ENCODE measurements around the gene LRIG1. TPM values are rescaled to one million over a fixed set of nuclear protein-coding genes. Genes with fewer than 3 reads are reported as not detected.
A peak's percentile ranks its signal among the peaks of the same experiment; 100 is the strongest.

LRIG1 gene
- total RNA-seq, 1 donor from 2014 or later, result 33.7 TPM

DNA sequence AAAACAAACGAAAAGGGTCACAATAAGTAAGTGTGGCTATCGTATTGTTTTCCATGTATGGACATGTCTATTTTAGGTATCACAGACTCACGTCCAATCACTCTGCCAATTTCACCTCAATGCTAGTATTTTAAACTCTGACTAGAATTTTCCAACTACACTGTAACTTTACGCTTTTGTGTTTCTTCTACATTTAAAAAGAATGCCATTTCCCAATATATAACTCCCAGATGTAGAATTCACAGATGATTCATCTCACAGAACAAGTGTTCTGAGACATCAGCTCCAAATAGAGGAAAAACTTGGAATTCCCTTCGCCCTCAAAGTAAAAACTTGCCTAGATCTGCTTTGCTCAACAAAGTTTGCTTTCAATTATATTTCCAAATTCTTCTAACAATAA lies 14.2 kb downstream of the LRIG1 start:
- peak; percentile 54 for DNase-seq

DNA sequence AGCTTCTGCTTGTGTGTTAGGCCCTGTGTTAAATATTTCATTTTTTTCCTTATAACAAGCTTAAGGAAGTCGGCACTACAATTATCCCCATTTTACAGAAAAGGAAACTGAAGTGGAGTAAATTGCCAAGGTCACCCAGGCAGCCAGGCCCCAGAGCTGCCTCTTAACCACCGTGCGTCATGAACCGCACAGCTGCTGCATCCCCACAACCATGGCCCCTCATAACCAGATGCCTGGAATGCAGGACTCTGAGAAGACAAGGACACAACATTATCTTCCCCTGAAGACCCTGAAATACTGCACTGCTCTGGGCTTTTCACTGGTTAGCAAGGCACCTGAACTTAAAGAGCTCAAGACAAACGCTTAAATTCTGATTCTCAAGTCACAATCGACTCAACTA lies 14.6 kb downstream of the LRIG1 start:
- DNase-seq, result no peak

DNA sequence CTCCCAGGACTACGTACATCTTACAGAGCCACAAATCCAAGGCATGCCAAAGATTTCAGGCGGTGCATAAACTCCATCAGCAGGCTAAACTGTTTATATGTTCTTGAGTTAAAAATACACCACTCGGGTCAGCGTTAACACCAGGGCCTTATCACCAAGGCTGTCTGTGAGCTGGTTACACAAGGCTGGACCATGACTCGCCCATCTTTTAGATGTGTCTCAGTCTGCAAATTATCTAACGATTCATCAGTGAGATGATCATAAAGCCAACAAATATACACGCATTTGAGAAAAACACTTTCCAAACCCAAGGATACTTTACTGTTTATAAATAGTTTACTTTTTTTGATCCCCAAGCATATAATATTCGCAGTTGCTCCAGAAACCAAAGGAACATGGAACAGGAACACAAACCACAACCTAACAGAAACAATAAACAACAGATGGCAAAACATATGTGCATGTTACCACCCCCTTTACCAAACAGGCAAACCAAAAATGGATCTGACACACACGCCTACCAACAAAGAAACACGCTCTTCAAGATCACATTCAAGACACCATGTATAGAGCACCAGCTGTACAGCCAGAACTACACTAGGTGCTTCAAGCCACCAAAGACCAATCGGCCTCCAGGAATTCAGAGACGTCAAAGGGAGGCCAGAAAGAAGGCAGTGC lies 15.4 kb downstream of the LRIG1 start:
- no peak for DNase-seq

DNA sequence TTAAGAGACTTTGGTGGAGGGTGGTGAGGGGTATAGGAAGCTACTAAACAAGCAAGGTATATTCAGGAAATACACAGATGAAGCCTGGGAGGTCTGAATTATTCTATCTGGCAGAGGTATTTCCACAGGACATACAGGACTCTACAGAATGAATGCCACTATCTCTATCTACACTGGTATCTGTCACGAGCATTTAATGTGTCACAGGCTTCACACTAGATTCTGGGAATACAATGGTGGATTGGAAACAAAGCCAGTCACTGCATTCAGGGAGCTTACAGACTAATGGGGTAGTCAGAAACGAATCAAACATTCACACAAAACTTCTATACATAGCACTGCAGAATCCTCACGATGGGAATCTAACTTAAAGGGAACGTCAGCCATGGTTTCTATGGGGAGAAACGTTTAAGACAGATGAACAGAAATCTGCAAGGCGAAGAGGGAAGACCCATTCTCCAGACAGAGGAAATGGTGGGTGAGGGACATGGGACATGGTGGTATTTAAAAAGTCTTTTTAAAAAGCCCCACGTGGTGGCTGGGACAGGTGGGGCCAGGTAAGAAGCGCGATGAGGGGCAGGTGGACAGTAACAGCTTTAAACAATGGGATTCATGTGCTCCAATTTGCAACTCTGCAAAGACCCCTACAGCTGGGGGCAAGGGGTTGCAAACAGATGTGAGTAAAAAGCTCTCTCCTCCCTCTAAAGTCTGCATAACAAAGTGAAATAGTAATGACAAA lies 16.5 kb downstream of the LRIG1 start:
- DNase-seq, result no peak

DNA sequence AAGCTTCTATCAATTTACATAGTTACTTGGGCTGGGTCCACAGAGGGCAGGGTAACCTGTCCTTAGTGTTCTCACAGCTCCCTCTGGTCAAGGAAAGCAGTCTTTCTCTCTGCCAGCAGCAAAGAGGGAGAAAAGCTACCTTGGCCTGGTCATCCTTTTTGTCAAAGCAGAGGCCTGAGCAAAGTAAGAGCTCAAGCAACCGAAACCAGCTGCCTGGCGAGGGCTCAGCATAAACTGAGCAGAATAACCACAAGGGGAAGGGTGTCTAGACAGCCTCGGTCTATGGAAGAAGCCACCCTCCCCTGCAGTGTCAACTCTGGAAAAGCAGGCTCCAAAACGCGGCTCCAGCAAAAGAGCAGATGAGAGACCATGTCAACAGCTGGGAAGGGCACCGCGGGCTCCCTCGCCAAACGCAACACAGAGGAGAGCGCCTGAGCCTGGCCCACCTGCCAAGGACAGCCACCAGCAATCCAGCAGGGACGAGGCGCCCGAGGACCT lies 17.4 kb downstream of the LRIG1 start:
- no peak for DNase-seq

DNA sequence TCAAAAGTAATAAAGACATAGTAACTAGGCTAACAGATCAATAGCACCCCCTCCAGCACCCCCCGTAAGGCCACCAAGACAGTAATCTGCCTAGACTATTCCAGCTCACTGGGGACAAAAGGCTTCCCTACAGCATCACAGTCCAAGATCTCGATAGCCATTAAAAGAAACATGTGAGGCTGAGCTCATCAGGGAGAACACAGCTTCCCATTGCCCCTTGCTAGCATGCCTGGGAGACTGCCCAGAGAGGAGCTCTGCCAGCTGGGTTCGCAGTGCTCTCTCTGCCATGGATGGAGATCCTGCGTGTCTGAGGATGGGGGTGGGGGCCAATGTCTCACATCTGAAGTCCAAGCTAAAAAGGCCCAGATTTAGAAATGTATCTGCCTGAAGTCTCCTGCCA lies 17.8 kb downstream of the LRIG1 start:
- DNase-seq, result peak; percentile 35

DNA sequence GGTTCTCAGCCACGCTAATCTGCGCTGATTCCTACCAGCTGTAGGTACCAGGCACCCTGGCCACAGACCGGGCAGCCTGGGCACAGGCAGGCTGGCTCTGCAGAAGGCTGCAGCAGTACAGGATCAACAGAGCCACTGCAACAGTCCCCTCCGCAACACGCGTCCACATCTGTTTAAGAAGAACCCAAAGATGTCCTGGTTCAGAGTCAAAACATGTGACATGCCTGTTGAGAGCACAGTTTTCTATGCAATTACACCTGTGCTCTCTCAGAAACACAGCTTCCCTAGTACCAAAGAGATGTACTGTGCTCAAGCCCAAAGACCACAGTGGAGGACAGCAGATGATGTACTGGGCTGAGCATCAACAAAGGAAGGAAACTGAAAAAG lies 18.8 kb downstream of the LRIG1 start:
- DNase-seq, result no peak

DNA sequence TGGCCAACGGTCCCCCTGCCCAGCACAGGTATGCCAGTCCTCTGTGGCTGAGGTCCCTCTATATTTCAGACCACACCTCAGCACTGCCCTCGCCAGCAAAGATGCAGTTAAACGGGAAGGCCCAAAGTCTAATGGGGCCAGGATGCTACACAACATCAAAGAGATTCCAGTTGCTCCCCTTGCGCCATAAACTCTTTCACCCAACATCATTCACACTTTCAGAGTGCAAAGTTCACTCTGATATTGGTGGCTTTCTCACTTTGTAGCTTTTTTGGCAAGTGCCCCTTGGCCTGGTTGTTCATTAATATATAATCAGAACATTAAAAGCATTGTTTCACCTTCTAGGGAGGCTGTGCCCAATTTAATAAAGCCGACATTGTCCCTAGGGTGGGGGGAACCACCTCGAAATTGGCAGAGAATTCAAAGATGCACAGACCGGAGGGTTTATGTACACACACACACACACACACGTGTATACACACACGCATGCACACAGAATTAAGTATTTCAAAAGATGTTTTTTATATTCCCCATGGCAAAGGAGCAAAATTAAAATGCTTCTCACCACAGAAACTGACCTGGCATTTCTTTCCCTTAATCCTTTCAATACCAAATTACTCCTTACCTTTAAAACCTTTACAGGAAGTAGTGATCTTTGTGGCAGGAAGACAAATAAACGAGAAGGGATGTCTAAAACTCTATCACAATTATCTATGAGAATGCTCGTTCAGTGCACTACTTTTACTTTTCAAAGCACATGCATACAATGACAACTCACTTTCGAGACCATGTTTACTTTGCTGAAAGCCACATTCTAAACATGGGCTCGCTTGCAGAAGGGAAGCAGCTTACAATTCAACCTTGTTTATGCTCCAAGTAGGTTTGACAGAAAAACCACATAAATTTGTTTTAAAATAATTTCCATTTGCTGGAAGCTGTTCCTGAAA lies 19.5 kb downstream of the LRIG1 start:
- DNase-seq, result no peak

DNA sequence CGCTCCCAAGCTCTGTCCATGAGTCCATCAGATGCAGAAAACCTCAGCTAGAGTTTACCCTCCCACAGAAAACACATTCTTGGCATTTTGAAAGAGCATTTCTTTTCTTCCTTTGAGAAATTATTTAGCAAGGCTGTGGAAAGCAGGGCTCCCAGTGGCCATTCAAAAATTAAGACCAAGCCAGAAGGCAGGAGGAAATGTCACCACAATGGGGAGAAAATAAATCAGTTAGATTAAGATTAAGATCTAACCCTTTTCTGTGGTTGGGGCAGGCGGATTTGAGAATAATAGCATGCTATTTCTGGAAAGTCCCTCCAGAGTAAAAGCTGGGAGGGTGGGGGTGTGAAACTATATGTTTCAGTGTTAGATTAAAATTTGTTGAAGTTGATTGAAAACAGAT lies 20.2 kb downstream of the LRIG1 start:
- DNase-seq, result peak; percentile 55

DNA sequence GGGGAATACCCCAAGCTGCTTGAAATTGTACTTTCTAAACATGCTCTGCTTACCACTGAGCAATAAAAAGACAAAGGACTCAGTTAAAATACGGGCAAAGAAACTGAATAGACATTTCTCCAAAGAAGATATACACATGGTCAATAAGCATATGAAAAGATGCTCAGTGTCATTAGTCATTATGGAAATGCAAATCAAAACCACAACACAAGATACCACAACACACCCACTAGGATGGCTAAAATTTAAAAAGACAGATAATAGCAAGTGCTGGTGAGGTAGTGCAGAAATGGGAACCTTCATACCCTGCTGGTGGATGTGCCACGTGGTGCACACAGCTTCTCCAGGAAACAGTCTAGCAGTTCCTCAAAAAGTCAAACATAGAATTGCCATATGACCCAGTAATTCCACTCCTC lies 21.3 kb downstream of the LRIG1 start:
- no peak for DNase-seq

DNA sequence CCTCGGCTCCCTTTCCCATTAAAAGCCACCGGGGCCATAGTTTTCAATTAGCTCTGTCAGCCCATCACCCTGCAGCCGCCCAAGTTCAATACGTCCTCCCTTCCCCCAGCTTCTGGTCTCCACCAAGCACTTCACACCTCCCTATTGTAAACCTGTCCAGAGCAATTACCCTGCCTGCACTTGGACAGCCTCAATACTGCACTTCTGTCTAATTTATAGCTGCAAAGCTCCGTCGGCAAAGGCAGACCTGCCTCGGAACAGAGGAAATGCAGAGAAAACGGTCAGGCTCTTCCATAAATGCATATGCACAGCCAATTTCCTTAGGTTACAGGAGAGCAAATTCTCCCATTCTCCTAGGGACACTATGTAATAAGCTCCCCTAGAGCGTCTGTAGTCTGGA lies 21.9 kb downstream of the LRIG1 start:
- no peak for DNase-seq

DNA sequence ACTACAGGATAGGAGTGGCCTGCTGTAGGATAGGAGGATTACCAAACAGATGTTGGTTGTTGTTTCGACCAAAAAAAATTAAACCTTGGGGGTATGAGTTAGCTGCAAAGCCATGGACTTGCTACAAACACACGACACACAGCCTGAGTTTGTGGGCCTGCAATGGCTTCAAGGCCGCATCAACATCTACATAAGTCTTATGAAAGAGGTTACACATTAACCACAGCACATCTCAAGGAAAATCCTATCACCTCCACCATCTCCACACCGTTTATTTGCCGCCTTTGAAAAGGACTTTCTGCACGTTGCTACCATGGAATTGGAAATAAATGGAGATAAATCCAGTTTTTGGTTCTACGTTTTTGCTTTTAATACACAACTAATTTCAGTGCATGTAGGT lies 23.0 kb downstream of the LRIG1 start:
- DNase-seq, result no peak

DNA sequence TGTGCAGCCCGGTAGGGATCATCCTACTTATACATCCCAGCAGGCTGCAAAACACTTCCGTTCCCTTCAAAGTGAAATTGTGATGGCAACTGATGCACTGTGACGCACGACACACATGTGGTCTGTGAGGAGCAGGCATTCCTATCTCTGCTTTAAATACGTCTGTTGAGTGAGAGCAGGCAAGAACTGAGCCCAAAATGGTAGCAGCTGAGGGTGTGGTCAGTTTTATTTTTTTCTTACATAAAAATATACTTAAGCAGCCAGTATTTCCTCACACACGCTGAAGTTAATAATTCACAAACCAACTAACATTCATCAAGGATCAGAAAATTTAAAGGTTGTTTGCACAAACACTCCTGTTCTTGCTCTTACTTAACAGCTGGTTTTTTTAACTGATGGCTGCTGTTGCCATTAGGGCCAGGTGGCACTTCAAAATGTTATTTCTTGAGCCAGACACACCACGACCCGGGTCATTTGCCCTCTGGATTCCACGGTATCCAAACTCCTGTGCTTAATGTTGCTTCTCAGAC lies 23.9 kb downstream of the LRIG1 start:
- DNase-seq, result no peak

DNA sequence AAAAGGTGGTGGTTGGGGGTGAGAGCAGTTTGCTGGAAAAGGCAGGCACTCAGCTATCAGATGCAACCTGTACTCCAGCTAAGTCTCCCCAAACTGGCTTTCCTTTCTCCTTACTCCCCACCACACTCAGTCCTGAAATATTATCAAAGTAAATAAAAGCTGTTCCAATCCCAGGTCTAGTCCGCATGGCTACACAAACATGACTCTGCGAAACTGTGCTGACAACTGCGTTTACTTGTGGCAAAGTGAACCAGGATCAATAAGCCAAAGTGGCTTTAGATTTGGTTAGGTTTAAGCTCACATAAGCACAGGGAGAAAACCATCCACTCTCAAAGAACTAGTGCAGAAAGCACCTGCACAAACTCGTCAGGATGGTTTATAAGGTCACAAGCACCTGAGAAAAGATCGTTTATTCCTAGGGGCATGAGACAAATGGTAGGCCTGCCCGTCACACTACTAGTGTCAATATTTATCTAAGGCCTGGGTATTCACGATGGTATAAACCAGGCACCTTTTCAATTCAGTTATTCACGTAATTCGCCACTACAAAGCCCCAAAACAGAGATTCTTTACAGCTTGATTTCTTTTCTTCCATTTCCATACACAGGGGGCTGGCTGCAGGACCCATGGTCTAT lies 25.3 kb downstream of the LRIG1 start:
- DNase-seq, result no peak

DNA sequence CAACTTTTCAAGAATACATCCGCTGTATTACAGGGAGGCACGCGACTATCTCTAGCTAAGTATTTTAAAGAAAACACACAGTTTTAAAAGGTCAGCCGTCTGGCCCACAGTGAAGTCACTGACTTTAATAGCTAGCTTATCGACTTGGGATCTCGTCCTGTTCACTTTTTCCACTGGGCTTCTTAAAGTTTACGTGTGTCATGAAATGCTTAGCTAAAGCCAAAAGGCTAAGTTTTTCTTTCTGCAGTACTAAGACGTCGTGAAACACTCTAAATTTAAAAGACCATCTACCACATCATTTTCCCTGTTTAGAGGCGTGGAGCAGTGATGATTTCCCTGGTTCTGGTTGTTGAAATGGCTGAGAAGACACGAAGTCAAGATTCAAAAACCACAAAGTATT lies 27.1 kb downstream of the LRIG1 start:
- DNase-seq, result peak; percentile 64

DNA sequence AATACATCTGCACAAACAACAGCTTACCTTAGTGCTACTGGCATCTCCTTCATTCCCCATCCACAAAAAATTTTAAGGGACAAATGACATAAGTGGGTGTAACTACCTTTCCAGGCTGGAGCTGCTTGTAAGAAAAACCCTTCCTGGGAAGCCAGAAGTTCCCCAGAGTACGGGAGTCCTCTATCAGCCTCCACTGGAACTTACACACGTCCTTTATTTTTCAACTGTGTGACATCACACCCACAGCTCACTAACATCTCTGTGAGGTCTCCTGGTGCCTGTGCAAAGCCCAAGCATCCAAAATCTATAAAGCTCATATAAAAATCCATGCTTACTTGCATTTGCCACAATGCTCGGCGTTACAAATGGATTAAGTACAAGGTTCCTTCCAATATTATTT lies 27.6 kb downstream of the LRIG1 start:
- peak; percentile 50 for DNase-seq

DNA sequence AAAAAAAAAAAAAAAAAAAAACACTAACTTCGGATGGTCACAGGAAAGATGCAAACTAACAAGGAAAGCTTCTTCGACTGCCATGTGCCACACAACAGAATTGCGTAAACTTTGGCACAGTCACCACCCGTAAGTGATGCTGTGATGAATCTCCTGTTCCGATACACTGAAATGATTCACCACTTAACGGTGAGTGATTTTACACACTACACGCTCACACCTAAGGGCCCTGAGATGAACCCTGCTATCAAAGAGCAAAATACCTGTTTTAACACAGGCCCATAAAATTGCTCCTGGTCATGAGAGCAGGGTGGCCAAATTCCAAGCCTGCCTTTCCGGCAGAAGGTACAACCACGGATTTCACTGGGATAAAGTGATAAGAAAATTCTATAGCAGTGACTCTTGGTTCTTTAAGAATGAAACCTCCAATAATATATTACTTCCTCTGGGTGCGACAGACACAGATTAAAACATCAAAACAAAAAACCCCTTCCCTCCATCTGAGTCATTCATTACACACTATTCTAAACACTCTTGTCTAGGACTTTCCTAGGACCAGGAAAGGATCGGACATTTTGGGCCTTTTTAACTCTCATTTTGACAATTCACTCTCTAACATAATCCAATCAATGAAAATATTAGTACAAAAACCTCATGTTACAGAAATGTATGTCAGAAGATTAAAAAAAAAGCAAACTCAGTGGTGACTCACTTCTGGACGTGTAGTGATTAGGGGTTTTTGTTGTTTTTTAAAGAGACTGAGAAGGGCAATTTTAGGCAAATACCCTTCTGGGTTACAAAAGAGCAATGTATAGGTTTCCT lies 28.3 kb downstream of the LRIG1 start:
- peak; percentile 82 for DNase-seq

DNA sequence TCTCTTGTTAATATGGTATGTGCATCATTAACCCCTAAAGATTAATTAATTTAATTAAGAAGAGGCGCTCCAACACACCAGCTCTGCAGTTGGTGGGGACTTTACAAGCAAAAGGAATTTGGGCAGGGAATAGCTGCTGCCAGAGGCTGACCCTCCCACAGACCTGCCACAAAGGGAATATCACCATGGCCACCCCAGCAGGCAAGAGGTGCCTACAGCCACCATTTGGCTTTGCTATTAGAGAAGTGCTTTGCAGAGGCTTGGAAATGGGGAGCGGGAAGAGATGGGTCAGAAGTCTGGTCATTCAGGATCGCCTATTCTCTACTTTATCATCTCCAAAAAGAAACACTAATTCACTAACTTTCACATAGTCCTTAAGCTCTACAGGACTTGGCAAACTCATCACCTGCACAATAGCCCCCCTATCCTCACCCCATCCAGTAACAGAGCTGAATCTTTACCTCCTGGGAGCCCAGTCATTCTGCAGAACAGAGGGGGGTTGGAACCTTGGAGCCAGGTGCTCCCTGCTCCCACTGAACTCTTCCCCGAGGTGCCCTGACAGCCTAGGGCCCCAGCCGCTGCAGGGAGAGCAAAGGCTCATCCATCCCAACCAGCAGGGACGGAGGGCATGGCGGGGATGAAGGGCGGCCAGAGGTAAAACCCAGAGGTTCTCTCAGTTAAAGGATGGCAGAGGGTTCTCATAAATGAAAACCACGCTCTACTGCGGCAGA lies 29.7 kb downstream of the LRIG1 start:
- DNase-seq, result no peak

DNA sequence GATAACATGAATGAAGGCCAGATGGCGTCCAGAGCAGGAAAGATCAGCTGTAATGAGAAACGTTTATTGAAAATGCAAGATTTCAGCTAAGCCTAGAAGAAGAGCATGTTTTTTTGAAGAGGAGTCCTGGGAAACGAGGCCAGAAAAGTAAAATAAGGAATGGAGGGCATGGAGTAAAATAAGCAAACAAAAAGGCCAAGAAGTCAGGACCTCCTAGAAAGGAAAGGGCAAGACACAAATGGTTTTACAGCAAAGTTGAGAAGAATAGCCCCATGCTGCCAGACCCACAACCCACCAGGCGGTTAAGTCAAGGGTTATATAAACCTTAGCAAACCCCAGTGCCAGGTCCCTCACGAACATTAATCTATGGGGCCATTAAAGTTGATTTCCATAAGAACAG lies 30.5 kb downstream of the LRIG1 start:
- DNase-seq, result no peak

DNA sequence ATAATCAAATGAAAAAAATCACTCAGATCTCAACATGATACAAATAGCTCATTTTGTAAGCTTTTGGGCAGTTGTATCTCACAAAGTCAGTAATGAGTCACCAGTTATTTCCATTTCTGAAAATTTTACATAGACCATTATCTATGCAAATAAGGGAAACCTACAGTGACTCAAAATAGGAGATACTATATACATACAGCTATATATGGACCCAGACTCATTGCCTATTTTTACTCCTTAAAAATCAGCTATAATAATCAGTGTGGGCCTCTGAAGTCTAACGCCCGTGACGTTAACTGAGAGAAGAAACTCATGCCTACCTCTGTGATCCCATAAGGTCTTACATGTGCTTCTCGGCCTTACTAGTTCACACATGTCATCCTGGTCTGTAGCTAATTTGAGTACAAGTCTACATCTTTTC lies 31.6 kb downstream of the LRIG1 start:
- DNase-seq, result no peak
